IMR-90 (cell line): Measurements from ENCODE around the gene TBC1D28. TPM values are rescaled to one million over a fixed set of nuclear protein-coding genes. Genes with fewer than 3 reads are reported as not detected.
"Not testable (repeated sequence)": the region's sequence is repeated elsewhere in the genome, so short reads cannot be mapped to it uniquely, and the experiment has no call there.

Source experiments
- ATAC-seq: fragments of 200-7000 bp; cut with Tn5 transposase; 2 replicates; pipeline ENCODE4 v1.9.1; 2020; ENCODE audit warnings: low read depth, mild to moderate bottlenecking, moderate library complexity
- BruUV-seq: library from RNA; stranded (reverse); fragments of 400-500 nt; replicated peaks from 2 replicates; lab custom pipeline; 2021; lab: Mats Ljungman, UMichigan
- CTCF ChIA-PET: fragments of 300-600 bp; formaldehyde crosslinking; extraction: SDS; loops from one replicate; lab custom pipeline; 2021; ENCODE audit warnings: antibody characterized with exemption; lab: Yijun Ruan, JAX
- POLR2A ChIA-PET: fragments of 300-600 bp; sonication (Branson Sonifier 250); formaldehyde crosslinking; loops from one replicate; lab custom pipeline; 2022; ENCODE audit warnings: antibody characterized with exemption; ENCODE audit not compliant: unreplicated experiment; lab: Charles Lee
- DNase-seq: peaks from one replicate; pipeline ENCODE4 v3.0.0; 2013
- H2AFZ ChIP-seq: replicated peaks from 2 replicates; pipeline ENCODE3; 2013; ENCODE audit warnings: low read length, mild to moderate bottlenecking; ENCODE audit not compliant: poor library complexity
- H2AK5ac ChIP-seq: 2 replicates; pipeline ENCODE4 v1.6.1; 2013; ENCODE audit warnings: low read depth, low read length, inconsistent platforms
- H2AK9ac ChIP-seq: replicated peaks from 2 replicates; pipeline ENCODE3; 2013; ENCODE audit warnings: mild to moderate bottlenecking, low read depth, low read length, moderate library complexity; ENCODE audit not compliant: poor library complexity
- H2BK120ac ChIP-seq: 2 replicates; pipeline ENCODE4 v1.6.1; 2013; ENCODE audit warnings: low read depth, low read length, inconsistent platforms
- H2BK15ac ChIP-seq: 3 replicates; pipeline ENCODE4 v1.6.1; 2013; ENCODE audit warnings: low read depth, low read length, inconsistent platforms
- H2BK20ac ChIP-seq: 2 replicates; pipeline ENCODE4 v1.6.1; 2013; ENCODE audit warnings: low read depth, mild to moderate bottlenecking, inconsistent platforms, low read length, moderate library complexity
- H2BK5ac ChIP-seq: 2 replicates; pipeline ENCODE4 v1.6.1; 2013; ENCODE audit warnings: mild to moderate bottlenecking, low read depth, low read length, inconsistent platforms; ENCODE audit not compliant: poor library complexity, severe bottlenecking
- H3K14ac ChIP-seq: replicated peaks from 2 replicates; pipeline ENCODE4 v1.6.1; 2013; ENCODE audit warnings: low read depth, low read length, inconsistent platforms
- H3K18ac ChIP-seq: 2 replicates; pipeline ENCODE4 v1.6.1; 2013; ENCODE audit warnings: low read depth, low read length, control low read depth
- H3K23ac ChIP-seq: 2 replicates; pipeline ENCODE4 v1.6.1; 2013; ENCODE audit warnings: low read depth, low read length, inconsistent platforms
- H3K27ac ChIP-seq: 2 replicates; pipeline ENCODE4 v1.5.1; 2013; ENCODE audit warnings: mild to moderate bottlenecking, control low read depth, low read length; ENCODE audit not compliant: insufficient read depth
- H3K27me3 ChIP-seq: 2 replicates; pipeline ENCODE4 v1.6.1; 2013; ENCODE audit warnings: low read length; ENCODE audit not compliant: control insufficient read depth, insufficient read depth
- H3K36me3 ChIP-seq: 2 replicates; pipeline ENCODE4 v1.6.1; 2013; ENCODE audit warnings: low read length, mixed read lengths; ENCODE audit not compliant: control insufficient read depth, insufficient read depth
- H3K4ac ChIP-seq: 2 replicates; pipeline ENCODE4 v1.6.1; 2013; ENCODE audit warnings: low read depth, low read length, inconsistent platforms
- H3K4me1 ChIP-seq: 2 replicates; pipeline ENCODE4 v1.6.1; 2013; ENCODE audit warnings: low read length, mixed read lengths; ENCODE audit not compliant: control insufficient read depth, insufficient read depth
- H3K4me2 ChIP-seq: 2 replicates; pipeline ENCODE4 v1.6.1; 2013; ENCODE audit warnings: low read depth, mild to moderate bottlenecking, control low read depth, low read length, moderate library complexity
- H3K4me3 ChIP-seq: 2 replicates; pipeline ENCODE4 v1.5.1; 2013; ENCODE audit warnings: low read depth, mild to moderate bottlenecking, control low read depth, low read length, moderate library complexity; ENCODE audit not compliant: insufficient read depth
- H3K56ac ChIP-seq: 2 replicates; pipeline ENCODE4 v1.6.1; 2013; ENCODE audit warnings: low read length, inconsistent platforms; ENCODE audit not compliant: insufficient read depth; ENCODE audit errors: extremely low read depth
- H3K79me1 ChIP-seq, 2 experiments: 2 replicates each; pipeline ENCODE4 v1.6.1; 2013; ENCODE audit warnings: low read length in 2 of 2, inconsistent platforms in 1 of 2, low read depth in 1 of 2
- H3K9ac ChIP-seq: 2 replicates; pipeline ENCODE4 v1.6.1; 2013; ENCODE audit warnings: low read depth, low read length, control low read depth
- H3K9me1 ChIP-seq: 2 replicates; pipeline ENCODE4 v1.6.1; 2013; ENCODE audit warnings: low read length, inconsistent platforms; ENCODE audit not compliant: insufficient read depth
- H3K9me3 ChIP-seq: 2 replicates; pipeline ENCODE4 v1.6.1; 2013; ENCODE audit warnings: low read length; ENCODE audit not compliant: control insufficient read depth, insufficient read depth
- H4K20me1 ChIP-seq: 2 replicates; pipeline ENCODE4 v1.6.1; 2013; ENCODE audit warnings: low read length, inconsistent platforms; ENCODE audit not compliant: insufficient read depth
- H4K5ac ChIP-seq: 2 replicates; pipeline ENCODE4 v1.6.1; 2013; ENCODE audit warnings: mild to moderate bottlenecking, low read depth, low read length, control low read depth
- H4K8ac ChIP-seq, 2 experiments: 2 replicates each; pipeline ENCODE4 v1.6.1; 2013; ENCODE audit warnings: low read depth in 2 of 2, low read length in 2 of 2, control low read depth in 1 of 2, inconsistent platforms in 1 of 2
- H4K91ac ChIP-seq: 2 replicates; pipeline ENCODE4 v1.6.1; 2013; ENCODE audit warnings: low read depth, low read length, inconsistent platforms; ENCODE audit not compliant: insufficient read depth
- WGBS, 2 experiments: methylation state at CpG; one replicate each; pipeline versions ENCODE4 v1.1.5 to v1.1.7; 2013; ENCODE audit warnings: missing lambda C conversion rate in 2 of 2; ENCODE audit not compliant: insufficient read length in 1 of 2; ENCODE audit errors: extremely low coverage in 2 of 2; 5-methylcytosine and 5-hydroxymethylcytosine counted together
- dilution Hi-C: fragments of 300-500 bp; cut with HindIII; formaldehyde crosslinking; loops from one replicate; pipeline ENCODE4 v1.14.3; 2018; ENCODE audit warnings: low sequenced_read_pairs; ENCODE audit not compliant: unreplicated experiment
- in situ Hi-C: fragments of 300-500 bp; cut with MboI; formaldehyde crosslinking; loops from 3 replicates; pipeline ENCODE4 v1.14.3; 2019; ENCODE audit warnings: low sequenced_read_pairs, inconsistent platforms, mixed read lengths
- intact Hi-C: fragments of 100-400 bp; cut with micrococcal nuclease; formaldehyde crosslinking; loops from 2 replicates; pipeline ENCODE4 v1.10.0; 2022
- polyA plus RNA-seq, 3 experiments: library from polyadenylated mRNA; depleted of rRNA; stranded (reverse); fragments of >200 nt; gene quantifications; 2 replicates each; pipeline ENCODE4 v1.2.3, GENCODE V29; 2012; ENCODE audit warnings: low replicate concordance in 1 of 3
- total RNA-seq: library from RNA; depleted of rRNA; stranded (reverse); fragments of >200 nt; gene quantifications from 2 replicates; pipeline ENCODE4 v1.2.3, GENCODE V29; 2012

TBC1D28 gene
- total and polyA plus RNA-seq, 2 of the 4 experiments (the other 2 are of a cell fraction), result not detected

- H3K27me3 ChIP-seq, H3K4ac ChIP-seq, intact Hi-C loops, H3K14ac ChIP-seq, H2AK9ac ChIP-seq, H4K91ac ChIP-seq, POLR2A ChIA-PET, H3K56ac ChIP-seq, DNase-seq, CTCF ChIA-PET, H2BK5ac ChIP-seq, dilution Hi-C loops, H3K9ac ChIP-seq, H3K4me2 ChIP-seq, H4K20me1 ChIP-seq, H3K23ac ChIP-seq, H2BK20ac ChIP-seq, H3K4me1 ChIP-seq, BruUV-seq, H3K27ac ChIP-seq, in situ Hi-C loops, H3K9me1 ChIP-seq, H3K79me1 ChIP-seq, H3K4me3 ChIP-seq, H4K8ac ChIP-seq, H2AK5ac ChIP-seq, H4K5ac ChIP-seq, H3K18ac ChIP-seq, H2BK15ac ChIP-seq, H2BK120ac ChIP-seq, H2AFZ ChIP-seq: not testable (repeated sequence)
- ATAC-seq, result peak; percentile 81
- Histone ChIP-seq H3K36me3 (peaks cover 21% of the 10 kb centered on the region), H3K9me3 (peaks cover 25% of the 10 kb centered on the region)
- no CpG with 5 or more reads among the region's 1 CpG for WGBS, 2 experiments
Observed at GRCh38 chr17:18668625-18669024, 24.4 kb upstream of the TBC1D28 start.

- BruUV-seq, in situ Hi-C loops: not testable (repeated sequence)
- 100% methylated on average over 1 of the region's 3 CpGs; no CpG with 5 or more reads in 1 of the 2 experiments for WGBS, 2 experiments
Observed at GRCh38 chr17:18667535-18667934, 23.3 kb upstream of the TBC1D28 start.

More at GRCh38 chr17:18667535-18667934, 23.3 kb upstream of the TBC1D28 start:
- ATAC-seq, H4K20me1 ChIP-seq, H2BK5ac ChIP-seq, H2BK15ac ChIP-seq, DNase-seq, H3K27ac ChIP-seq, H3K4me2 ChIP-seq, H2AK5ac ChIP-seq, CTCF ChIA-PET, H3K4me1 ChIP-seq, H2BK20ac ChIP-seq, H2AFZ ChIP-seq, dilution Hi-C loops, H3K4ac ChIP-seq, H4K5ac ChIP-seq, H2AK9ac ChIP-seq, H3K4me3 ChIP-seq, H3K56ac ChIP-seq, H3K9ac ChIP-seq, H3K18ac ChIP-seq, H4K91ac ChIP-seq, H2BK120ac ChIP-seq, POLR2A ChIA-PET, H3K23ac ChIP-seq, H4K8ac ChIP-seq, intact Hi-C loops, H3K27me3 ChIP-seq, H3K79me1 ChIP-seq, H3K14ac ChIP-seq, H3K9me1 ChIP-seq: not testable (repeated sequence)
- peaks cover 28% of the 10 kb centered on the region for H3K9me3 ChIP-seq
- peaks cover 21% of the 10 kb centered on the region for H3K36me3 ChIP-seq
